ENCODE data around the gene DDX5. TPM values are rescaled to one million over a fixed set of nuclear protein-coding genes. Genes with fewer than 3 reads are reported as not detected.

Gene DDX5
- total and polyA plus RNA-seq, 2 donors (not counting 1 experiment from before 2014, with no cell fraction given): 1,560 to 2,167 TPM

DNA sequence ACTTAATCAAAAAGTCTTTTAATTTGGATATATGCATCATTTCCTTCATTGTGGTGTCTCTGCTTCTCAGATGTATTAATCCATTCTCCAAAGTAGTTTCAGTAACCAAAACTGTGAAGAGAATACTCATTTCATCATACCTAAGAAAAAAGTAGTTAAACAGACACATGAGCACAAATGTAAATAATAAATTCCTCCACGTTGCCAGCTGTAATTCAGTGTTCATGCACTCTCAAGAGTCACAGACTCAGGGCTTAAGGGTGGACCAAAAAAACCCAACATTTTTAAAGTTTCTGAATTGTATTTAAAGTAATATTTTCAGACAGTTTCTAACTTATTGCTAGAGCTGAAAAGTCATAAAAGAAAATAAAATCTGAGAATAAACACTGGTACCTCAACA, 28.2 kb downstream of the DDX5 start:
- TF ChIP-seq, protein P1, sequence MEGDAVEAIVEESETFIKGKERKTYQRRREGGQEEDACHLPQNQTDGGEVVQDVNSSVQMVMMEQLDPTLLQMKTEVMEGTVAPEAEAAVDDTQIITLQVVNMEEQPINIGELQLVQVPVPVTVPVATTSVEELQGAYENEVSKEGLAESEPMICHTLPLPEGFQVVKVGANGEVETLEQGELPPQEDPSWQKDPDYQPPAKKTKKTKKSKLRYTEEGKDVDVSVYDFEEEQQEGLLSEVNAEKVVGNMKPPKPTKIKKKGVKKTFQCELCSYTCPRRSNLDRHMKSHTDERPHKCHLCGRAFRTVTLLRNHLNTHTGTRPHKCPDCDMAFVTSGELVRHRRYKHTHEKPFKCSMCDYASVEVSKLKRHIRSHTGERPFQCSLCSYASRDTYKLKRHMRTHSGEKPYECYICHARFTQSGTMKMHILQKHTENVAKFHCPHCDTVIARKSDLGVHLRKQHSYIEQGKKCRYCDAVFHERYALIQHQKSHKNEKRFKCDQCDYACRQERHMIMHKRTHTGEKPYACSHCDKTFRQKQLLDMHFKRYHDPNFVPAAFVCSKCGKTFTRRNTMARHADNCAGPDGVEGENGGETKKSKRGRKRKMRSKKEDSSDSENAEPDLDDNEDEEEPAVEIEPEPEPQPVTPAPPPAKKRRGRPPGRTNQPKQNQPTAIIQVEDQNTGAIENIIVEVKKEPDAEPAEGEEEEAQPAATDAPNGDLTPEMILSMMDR (IDR thresholded peaks at IDR 0.05): no peak
- TF ChIP-seq EZH2 (IDR thresholded peaks at IDR 0.05; ENCODE audit: borderline replicate concordance, insufficient read depth, low read depth, low read length, poor library complexity, severe bottlenecking): no peak
- POLR2A ChIA-PET: interaction anchor here (0.6 kb wide), 1 partner anchor 582 kb away, joined by 6 read pairs; no protein-coding TSS in a partner anchor
- H3K4me1 ChIP-seq (ENCODE audit: control insufficient read depth in 2 of 2, insufficient read depth in 2 of 2, low read length in 2 of 2): peaks cover 4 to 11% of the 10 kb centered on the region in 2 donors
- no peak overlapping the region for H3K9ac ChIP-seq (ENCODE audit: low read length)
- H3K4me3 ChIP-seq (ENCODE audit: control extremely low read depth in 1 of 5, extremely low read depth in 1 of 5, insufficient read depth in 1 of 5, low read depth in 2 of 5, low read length in 4 of 5): no peak overlapping the region
- no peak overlapping the region for H3K4me2 ChIP-seq (replicated peaks; ENCODE audit: low read depth, low read length, poor library complexity, severe bottlenecking)
- ATAC-seq (ENCODE audit: low read depth): no peak
- Mint-ChIP-seq H3K27me3 (no peaks in the 10 kb centered on the region), H3K4me1 (peaks cover 4% of the 10 kb centered on the region), H3K27ac (no peak overlapping the region), H3K9me3 (ENCODE audit: insufficient read depth) (no peaks in the 10 kb centered on the region), H3K4me3 (no peak overlapping the region)
- intact Hi-C loops (cut with micrococcal nuclease): no loop called here
- H2AFZ ChIP-seq (ENCODE audit: insufficient read depth, low read depth, low read length, poor library complexity, severe bottlenecking): no peak overlapping the region
- no peaks in the 10 kb centered on the region for H3K27me3 ChIP-seq (replicated peaks in 1 of 4; ENCODE audit: control extremely low read depth in 1 of 4, control insufficient read depth in 3 of 4, insufficient read depth in 4 of 4, low read length in 3 of 4)
- CTCF ChIA-PET: interaction anchor here (0.6 to 2.0 kb wide), 4 partner anchors 10 to 58 kb away, joined by 4 to 8 read pairs (median 4); no protein-coding TSS in a partner anchor
- no peak for DNase-seq
- no peaks in the 10 kb centered on the region for H3K79me2 ChIP-seq (ENCODE audit: control insufficient read depth, insufficient read depth, low read length)
- no peak overlapping the region for H3K27ac ChIP-seq (ENCODE audit: low read length in 2 of 2)
- WGBS (ENCODE audit: insufficient coverage): no CpG with 5 or more reads among the region's 1 CpG
- H3K36me3 ChIP-seq (replicated peaks in 1 of 2; ENCODE audit: control extremely low read depth in 1 of 2, control insufficient read depth in 1 of 2, extremely low read depth in 1 of 2, insufficient read depth in 2 of 2, low read length in 1 of 2): peaks cover 15 to 49% of the 10 kb centered on the region in 2 experiments
- no peaks in the 10 kb centered on the region for H3K9me3 ChIP-seq (ENCODE audit: control extremely low read depth in 1 of 3, control insufficient read depth in 2 of 3, insufficient read depth in 1 of 3, low read length in 2 of 3)
- H4K20me1 ChIP-seq (ENCODE audit: control insufficient read depth, insufficient read depth, low read length, poor library complexity, severe bottlenecking): no peaks in the 10 kb centered on the region

DNA sequence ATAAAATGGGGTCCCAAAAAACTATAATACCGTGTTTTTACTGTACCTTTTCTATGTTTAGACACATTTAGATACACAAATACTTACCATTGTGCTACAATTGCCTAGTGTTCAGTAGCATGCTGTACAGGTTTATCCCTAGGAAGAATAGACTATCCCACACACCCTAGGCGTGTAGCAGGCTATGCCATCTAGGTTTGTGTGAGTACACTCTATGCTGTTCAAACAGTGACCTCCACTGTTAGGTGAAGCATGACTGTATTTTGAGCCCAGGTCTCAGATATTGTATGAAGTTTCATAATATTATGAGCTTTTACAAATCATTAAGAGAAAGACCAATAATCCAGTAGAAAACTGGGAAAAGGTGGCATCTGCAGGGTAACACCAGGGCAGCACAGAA, 33.5 kb downstream of the DDX5 start:
- Mint-ChIP-seq H3K27ac (peak overlapping the region; percentile 26), H3K9me3 (ENCODE audit: insufficient read depth) (no peaks in the 10 kb centered on the region), H3K4me3 (no peak overlapping the region), H3K27me3 (no peaks in the 10 kb centered on the region), H3K4me1 (peaks cover 4% of the 10 kb centered on the region)
- Histone ChIP-seq H3K4me2 (replicated peaks; ENCODE audit: low read depth, low read length, poor library complexity, severe bottlenecking) (no peak overlapping the region), H2AFZ (ENCODE audit: insufficient read depth, low read depth, low read length, poor library complexity, severe bottlenecking) (no peak overlapping the region), H3K79me2 (ENCODE audit: control insufficient read depth, insufficient read depth, low read length) (no peaks in the 10 kb centered on the region), H3K27me3 (replicated peaks in 1 of 4; ENCODE audit: control extremely low read depth in 1 of 4, control insufficient read depth in 3 of 4, insufficient read depth in 4 of 4, low read length in 3 of 4) (no peaks in the 10 kb centered on the region), H3K27ac (ENCODE audit: low read length in 2 of 2) (no peak overlapping the region), H3K4me1 (ENCODE audit: control insufficient read depth in 2 of 2, insufficient read depth in 2 of 2, low read length in 2 of 2) (peaks cover 4 to 11% of the 10 kb centered on the region in 2 donors), H3K9ac (ENCODE audit: low read length) (no peak overlapping the region), H3K36me3 (replicated peaks in 1 of 2; ENCODE audit: control extremely low read depth in 1 of 2, control insufficient read depth in 1 of 2, extremely low read depth in 1 of 2, insufficient read depth in 2 of 2, low read length in 1 of 2) (peaks cover 15 to 33% of the 10 kb centered on the region in 2 experiments), H3K4me3 (ENCODE audit: control extremely low read depth in 1 of 5, extremely low read depth in 1 of 5, insufficient read depth in 1 of 5, low read depth in 2 of 5, low read length in 4 of 5) (no peak overlapping the region), H3K9me3 (ENCODE audit: control extremely low read depth in 1 of 3, control insufficient read depth in 2 of 3, insufficient read depth in 1 of 3, low read length in 2 of 3) (no peaks in the 10 kb centered on the region), H4K20me1 (ENCODE audit: control insufficient read depth, insufficient read depth, low read length, poor library complexity, severe bottlenecking) (no peaks in the 10 kb centered on the region)
- ChIA-PET POLR2A (no interaction called here), CTCF (interaction anchor here (1.0 kb wide), 1 partner anchor 53 kb away, joined by 4 read pairs; no protein-coding TSS in a partner anchor)
- ATAC-seq (ENCODE audit: low read depth) (no peak), DNase-seq (no peak)
- intact Hi-C loops (cut with micrococcal nuclease): no loop called here
- WGBS (ENCODE audit: insufficient coverage): 100% methylated on average over 1 of the region's 2 CpGs
- TF ChIP-seq, protein P1 (IDR thresholded peaks at IDR 0.05): no peak
- TF ChIP-seq EZH2 (IDR thresholded peaks at IDR 0.05; ENCODE audit: borderline replicate concordance, insufficient read depth, low read depth, low read length, poor library complexity, severe bottlenecking): no peak
